ENCODE results near the gene TMEM258. TPM values are rescaled to one million over a fixed set of nuclear protein-coding genes. Genes with fewer than 3 reads are reported as not detected.

Gene TMEM258
- total and polyA plus RNA-seq, 2 experiments from 2014 or later, result 71.3 to 519 TPM

- Histone ChIP-seq H3K27ac (ENCODE audit: low read depth) (no peak overlapping the region), H3K9me2 (ENCODE audit: insufficient read depth) (no peaks in the 10 kb centered on the region), H3K4me2 (no peak overlapping the region), H3F3A (replicated peaks; ENCODE audit: low read depth) (no peaks in the 10 kb centered on the region), H4K20me1 (replicated peaks; ENCODE audit: insufficient read depth) (no peaks in the 10 kb centered on the region), H3K36me3 (ENCODE audit: insufficient read depth) (no peaks in the 10 kb centered on the region), H3K79me2 (replicated peaks; ENCODE audit: insufficient read depth) (no peaks in the 10 kb centered on the region), H3K4me3 (no peak overlapping the region), H3K4me1 (ENCODE audit: insufficient read depth) (no peaks in the 10 kb centered on the region; the same call in 1 of the 2 replicates), H3K27me3 (ENCODE audit: insufficient read depth) (no peaks in the 10 kb centered on the region), H2AFZ (no peak overlapping the region)
- Mint-ChIP-seq H3K27me3 (ENCODE audit: insufficient read depth, low read depth, poor library complexity) (peaks cover 10% of the 10 kb centered on the region), H3K4me3 (no peak overlapping the region), H3K9me3 (no peaks in the 10 kb centered on the region), H3K36me3 (ENCODE audit: low read depth) (peaks cover 9% of the 10 kb centered on the region; the same call in 2 of the 3 replicates), H3K4me1 (no peaks in the 10 kb centered on the region), H3K27ac (no peak overlapping the region)
- ATAC-seq, result no peak
- TF ChIP-seq POLR2AphosphoS5 (IDR thresholded peaks at IDR 0.05; ENCODE audit: low read depth) (no peak), NANOG (IDR thresholded peaks at IDR 0.05; ENCODE audit: borderline replicate concordance) (no peak), ZNF114 (CRISPR knock-in tag; IDR thresholded peaks at IDR 0.05) (no peak), STAT1 (IDR thresholded peaks at IDR 0.05; ENCODE audit: unreplicated experiment) (no peak), ZNF331 (CRISPR knock-in tag; IDR thresholded peaks at IDR 0.05; ENCODE audit: low read depth) (no peak), CREB1 (CRISPR knock-in tag; IDR thresholded peaks at IDR 0.05; ENCODE audit: low read depth) (no peak), JUNB (IDR thresholded peaks at IDR 0.05; ENCODE audit: unreplicated experiment) (no peak), EZH2phosphoT487 (IDR thresholded peaks at IDR 0.05; ENCODE audit: unreplicated experiment) (no peak), EZH2 (IDR thresholded peaks at IDR 0.05; ENCODE audit: low read depth, unreplicated experiment) (no peak)
- TF ChIP-seq, protein P1, sequence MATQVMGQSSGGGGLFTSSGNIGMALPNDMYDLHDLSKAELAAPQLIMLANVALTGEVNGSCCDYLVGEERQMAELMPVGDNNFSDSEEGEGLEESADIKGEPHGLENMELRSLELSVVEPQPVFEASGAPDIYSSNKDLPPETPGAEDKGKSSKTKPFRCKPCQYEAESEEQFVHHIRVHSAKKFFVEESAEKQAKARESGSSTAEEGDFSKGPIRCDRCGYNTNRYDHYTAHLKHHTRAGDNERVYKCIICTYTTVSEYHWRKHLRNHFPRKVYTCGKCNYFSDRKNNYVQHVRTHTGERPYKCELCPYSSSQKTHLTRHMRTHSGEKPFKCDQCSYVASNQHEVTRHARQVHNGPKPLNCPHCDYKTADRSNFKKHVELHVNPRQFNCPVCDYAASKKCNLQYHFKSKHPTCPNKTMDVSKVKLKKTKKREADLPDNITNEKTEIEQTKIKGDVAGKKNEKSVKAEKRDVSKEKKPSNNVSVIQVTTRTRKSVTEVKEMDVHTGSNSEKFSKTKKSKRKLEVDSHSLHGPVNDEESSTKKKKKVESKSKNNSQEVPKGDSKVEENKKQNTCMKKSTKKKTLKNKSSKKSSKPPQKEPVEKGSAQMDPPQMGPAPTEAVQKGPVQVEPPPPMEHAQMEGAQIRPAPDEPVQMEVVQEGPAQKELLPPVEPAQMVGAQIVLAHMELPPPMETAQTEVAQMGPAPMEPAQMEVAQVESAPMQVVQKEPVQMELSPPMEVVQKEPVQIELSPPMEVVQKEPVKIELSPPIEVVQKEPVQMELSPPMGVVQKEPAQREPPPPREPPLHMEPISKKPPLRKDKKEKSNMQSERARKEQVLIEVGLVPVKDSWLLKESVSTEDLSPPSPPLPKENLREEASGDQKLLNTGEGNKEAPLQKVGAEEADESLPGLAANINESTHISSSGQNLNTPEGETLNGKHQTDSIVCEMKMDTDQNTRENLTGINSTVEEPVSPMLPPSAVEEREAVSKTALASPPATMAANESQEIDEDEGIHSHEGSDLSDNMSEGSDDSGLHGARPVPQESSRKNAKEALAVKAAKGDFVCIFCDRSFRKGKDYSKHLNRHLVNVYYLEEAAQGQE (IDR thresholded peaks at IDR 0.05; ENCODE audit: unreplicated experiment), result no peak
- TF ChIP-seq, protein P2, sequence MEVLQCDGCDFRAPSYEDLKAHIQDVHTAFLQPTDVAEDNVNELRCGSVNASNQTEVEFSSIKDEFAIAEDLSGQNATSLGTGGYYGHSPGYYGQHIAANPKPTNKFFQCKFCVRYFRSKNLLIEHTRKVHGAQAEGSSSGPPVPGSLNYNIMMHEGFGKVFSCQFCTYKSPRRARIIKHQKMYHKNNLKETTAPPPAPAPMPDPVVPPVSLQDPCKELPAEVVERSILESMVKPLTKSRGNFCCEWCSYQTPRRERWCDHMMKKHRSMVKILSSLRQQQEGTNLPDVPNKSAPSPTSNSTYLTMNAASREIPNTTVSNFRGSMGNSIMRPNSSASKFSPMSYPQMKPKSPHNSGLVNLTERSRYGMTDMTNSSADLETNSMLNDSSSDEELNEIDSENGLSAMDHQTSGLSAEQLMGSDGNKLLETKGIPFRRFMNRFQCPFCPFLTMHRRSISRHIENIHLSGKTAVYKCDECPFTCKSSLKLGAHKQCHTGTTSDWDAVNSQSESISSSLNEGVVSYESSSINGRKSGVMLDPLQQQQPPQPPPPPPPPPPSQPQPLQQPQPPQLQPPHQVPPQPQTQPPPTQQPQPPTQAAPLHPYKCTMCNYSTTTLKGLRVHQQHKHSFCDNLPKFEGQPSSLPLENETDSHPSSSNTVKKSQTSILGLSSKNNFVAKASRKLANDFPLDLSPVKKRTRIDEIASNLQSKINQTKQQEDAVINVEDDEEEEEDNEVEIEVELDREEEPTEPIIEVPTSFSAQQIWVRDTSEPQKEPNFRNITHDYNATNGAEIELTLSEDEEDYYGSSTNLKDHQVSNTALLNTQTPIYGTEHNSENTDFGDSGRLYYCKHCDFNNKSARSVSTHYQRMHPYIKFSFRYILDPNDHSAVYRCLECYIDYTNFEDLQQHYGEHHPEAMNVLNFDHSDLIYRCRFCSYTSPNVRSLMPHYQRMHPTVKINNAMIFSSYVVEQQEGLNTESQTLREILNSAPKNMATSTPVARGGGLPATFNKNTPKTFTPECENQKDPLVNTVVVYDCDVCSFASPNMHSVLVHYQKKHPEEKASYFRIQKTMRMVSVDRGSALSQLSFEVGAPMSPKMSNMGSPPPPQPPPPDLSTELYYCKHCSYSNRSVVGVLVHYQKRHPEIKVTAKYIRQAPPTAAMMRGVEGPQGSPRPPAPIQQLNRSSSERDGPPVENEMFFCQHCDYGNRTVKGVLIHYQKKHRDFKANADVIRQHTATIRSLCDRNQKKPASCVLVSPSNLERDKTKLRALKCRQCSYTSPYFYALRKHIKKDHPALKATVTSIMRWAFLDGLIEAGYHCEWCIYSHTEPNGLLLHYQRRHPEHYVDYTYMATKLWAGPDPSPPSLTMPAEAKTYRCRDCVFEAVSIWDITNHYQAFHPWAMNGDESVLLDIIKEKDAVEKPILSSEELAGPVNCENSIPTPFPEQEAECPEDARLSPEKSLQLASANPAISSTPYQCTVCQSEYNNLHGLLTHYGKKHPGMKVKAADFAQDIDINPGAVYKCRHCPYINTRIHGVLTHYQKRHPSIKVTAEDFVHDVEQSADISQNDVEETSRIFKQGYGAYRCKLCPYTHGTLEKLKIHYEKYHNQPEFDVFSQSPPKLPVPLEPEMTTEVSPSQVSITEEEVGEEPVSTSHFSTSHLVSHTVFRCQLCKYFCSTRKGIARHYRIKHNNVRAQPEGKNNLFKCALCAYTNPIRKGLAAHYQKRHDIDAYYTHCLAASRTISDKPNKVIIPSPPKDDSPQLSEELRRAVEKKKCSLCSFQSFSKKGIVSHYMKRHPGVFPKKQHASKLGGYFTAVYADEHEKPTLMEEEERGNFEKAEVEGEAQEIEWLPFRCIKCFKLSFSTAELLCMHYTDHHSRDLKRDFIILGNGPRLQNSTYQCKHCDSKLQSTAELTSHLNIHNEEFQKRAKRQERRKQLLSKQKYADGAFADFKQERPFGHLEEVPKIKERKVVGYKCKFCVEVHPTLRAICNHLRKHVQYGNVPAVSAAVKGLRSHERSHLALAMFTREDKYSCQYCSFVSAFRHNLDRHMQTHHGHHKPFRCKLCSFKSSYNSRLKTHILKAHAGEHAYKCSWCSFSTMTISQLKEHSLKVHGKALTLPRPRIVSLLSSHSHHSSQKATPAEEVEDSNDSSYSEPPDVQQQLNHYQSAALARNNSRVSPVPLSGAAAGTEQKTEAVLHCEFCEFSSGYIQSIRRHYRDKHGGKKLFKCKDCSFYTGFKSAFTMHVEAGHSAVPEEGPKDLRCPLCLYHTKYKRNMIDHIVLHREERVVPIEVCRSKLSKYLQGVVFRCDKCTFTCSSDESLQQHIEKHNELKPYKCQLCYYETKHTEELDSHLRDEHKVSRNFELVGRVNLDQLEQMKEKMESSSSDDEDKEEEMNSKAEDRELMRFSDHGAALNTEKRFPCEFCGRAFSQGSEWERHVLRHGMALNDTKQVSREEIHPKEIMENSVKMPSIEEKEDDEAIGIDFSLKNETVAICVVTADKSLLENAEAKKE (CRISPR knock-in tag; IDR thresholded peaks at IDR 0.05), result no peak
- TF ChIP-seq, protein P3, sequence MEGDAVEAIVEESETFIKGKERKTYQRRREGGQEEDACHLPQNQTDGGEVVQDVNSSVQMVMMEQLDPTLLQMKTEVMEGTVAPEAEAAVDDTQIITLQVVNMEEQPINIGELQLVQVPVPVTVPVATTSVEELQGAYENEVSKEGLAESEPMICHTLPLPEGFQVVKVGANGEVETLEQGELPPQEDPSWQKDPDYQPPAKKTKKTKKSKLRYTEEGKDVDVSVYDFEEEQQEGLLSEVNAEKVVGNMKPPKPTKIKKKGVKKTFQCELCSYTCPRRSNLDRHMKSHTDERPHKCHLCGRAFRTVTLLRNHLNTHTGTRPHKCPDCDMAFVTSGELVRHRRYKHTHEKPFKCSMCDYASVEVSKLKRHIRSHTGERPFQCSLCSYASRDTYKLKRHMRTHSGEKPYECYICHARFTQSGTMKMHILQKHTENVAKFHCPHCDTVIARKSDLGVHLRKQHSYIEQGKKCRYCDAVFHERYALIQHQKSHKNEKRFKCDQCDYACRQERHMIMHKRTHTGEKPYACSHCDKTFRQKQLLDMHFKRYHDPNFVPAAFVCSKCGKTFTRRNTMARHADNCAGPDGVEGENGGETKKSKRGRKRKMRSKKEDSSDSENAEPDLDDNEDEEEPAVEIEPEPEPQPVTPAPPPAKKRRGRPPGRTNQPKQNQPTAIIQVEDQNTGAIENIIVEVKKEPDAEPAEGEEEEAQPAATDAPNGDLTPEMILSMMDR (conservative IDR thresholded peaks at IDR 0.05; ENCODE audit: low read depth in 2 of 2), result no peak
- TF ChIP-seq, protein P4, sequence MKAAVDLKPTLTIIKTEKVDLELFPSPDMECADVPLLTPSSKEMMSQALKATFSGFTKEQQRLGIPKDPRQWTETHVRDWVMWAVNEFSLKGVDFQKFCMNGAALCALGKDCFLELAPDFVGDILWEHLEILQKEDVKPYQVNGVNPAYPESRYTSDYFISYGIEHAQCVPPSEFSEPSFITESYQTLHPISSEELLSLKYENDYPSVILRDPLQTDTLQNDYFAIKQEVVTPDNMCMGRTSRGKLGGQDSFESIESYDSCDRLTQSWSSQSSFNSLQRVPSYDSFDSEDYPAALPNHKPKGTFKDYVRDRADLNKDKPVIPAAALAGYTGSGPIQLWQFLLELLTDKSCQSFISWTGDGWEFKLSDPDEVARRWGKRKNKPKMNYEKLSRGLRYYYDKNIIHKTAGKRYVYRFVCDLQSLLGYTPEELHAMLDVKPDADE (IDR thresholded peaks at IDR 0.05), result no peak
- DNase-seq (ENCODE audit: low spot score), result no peak
Measured at GRCh38 chr11:61739413-61739812, 53.0 kb downstream of the TMEM258 start.

Data from GM23338 (cell line).